Endodermal cell (in vitro differentiated cells): ENCODE data around the gene TBC1D19. TPM values are rescaled to one million over a fixed set of nuclear protein-coding genes. Genes with fewer than 3 reads are reported as not detected.

Source experiments
- DNase-seq: peaks from one replicate; pipeline ENCODE4 v3.0.0-alpha.2; 2017
- H3K27ac ChIP-seq: 2 replicates; pipeline ENCODE4 v1.5.1; 2013; ENCODE audit warnings: mild to moderate bottlenecking, low read depth, low read length, moderate library complexity
- H3K27me3 ChIP-seq: 2 replicates; pipeline ENCODE4 v1.6.1; 2013; ENCODE audit warnings: mild to moderate bottlenecking, low read length, moderate library complexity; ENCODE audit not compliant: insufficient read depth, control insufficient read depth, poor library complexity, severe bottlenecking
- H3K36me3 ChIP-seq: 2 replicates; pipeline ENCODE4 v1.7.0; 2013; ENCODE audit warnings: mild to moderate bottlenecking, low read length, moderate library complexity; ENCODE audit not compliant: control insufficient read depth, insufficient read depth
- H3K4me1 ChIP-seq: one replicate; pipeline ENCODE4 v1.7.0; 2013; ENCODE audit warnings: low read length; ENCODE audit not compliant: control insufficient read depth, insufficient read depth
- H3K4me3 ChIP-seq: 2 replicates; pipeline ENCODE4 v1.5.1; 2013; ENCODE audit warnings: mild to moderate bottlenecking, low read length, moderate library complexity
- H3K9ac ChIP-seq: 2 replicates; pipeline ENCODE4 v1.6.1; 2013; ENCODE audit warnings: mild to moderate bottlenecking, low read length, moderate library complexity; ENCODE audit not compliant: poor library complexity, severe bottlenecking; ENCODE audit errors: extremely low read depth
- H3K9me3 ChIP-seq: 2 replicates; pipeline ENCODE4 v1.6.1; 2013; ENCODE audit warnings: mild to moderate bottlenecking, low read length, moderate library complexity; ENCODE audit not compliant: control insufficient read depth
- H3K27ac Mint-ChIP-seq: 2 replicates; pipeline ENCODE4 v1.8.0; 2020; ENCODE audit warnings: mixed read lengths
- H3K27me3 Mint-ChIP-seq: 2 replicates; pipeline ENCODE4 v1.8.0; 2021; ENCODE audit warnings: mild to moderate bottlenecking, mixed read lengths; ENCODE audit not compliant: insufficient read depth
- H3K36me3 Mint-ChIP-seq: 2 replicates; pipeline ENCODE4 v1.8.0; 2020; ENCODE audit warnings: low read depth, mixed read lengths
- H3K4me1 Mint-ChIP-seq: 2 replicates; pipeline ENCODE4 v1.8.0; 2020; ENCODE audit warnings: mixed read lengths
- H3K4me3 Mint-ChIP-seq: 2 replicates; pipeline ENCODE4 v1.8.0; 2020; ENCODE audit warnings: mild to moderate bottlenecking, moderate library complexity, mixed read lengths
- H3K9me3 Mint-ChIP-seq: 2 replicates; pipeline ENCODE4 v1.8.0; 2020; ENCODE audit warnings: mild to moderate bottlenecking, mixed read lengths
- CTCF ChIP-seq: fragments of 200-600 bp; sonication (generic); conservative IDR thresholded peaks from 2 replicates; pipeline ENCODE4 v1.5.0; 2021; ENCODE audit warnings: antibody characterized with exemption, mild to moderate bottlenecking
- WGBS, 2 experiments: methylation state at CpG; one replicate each; pipeline versions ENCODE4 v1.1.5 to v1.1.7; 2013; ENCODE audit warnings: missing lambda C conversion rate in 2 of 2, mixed read lengths in 1 of 2; ENCODE audit not compliant: insufficient coverage in 1 of 2, insufficient read length in 1 of 2; 5-methylcytosine and 5-hydroxymethylcytosine counted together
- total RNA-seq, 2 donors: library from RNA; stranded (reverse); fragmentation: NEBNext Ultra II Directional in 1 of 2; extraction: Animal tissue kit (Norgen Biotek cat#: 25700) in 1 of 2; gene quantifications; 2 replicates in 1 of 2; 3 replicates in 1 of 2; pipeline ENCODE4 v1.2.1, GENCODE V29; 2021

Gene TBC1D19
- total RNA-seq, 2 donors from 2014 or later, result 7.0 to 9.9 TPM

GRCh38 chr4:26784207-26784865 lies 200.5 kb downstream of the TBC1D19 start:
- no peak overlapping the region for H3K4me3 Mint-ChIP-seq
- Histone ChIP-seq H3K36me3 (no peaks in the 10 kb centered on the region), H3K27ac (no peak overlapping the region), H3K9me3 (no peaks in the 10 kb centered on the region), H3K9ac (no peak overlapping the region), H3K4me1 (no peaks in the 10 kb centered on the region), H3K4me3 (no peak overlapping the region), H3K27me3 (no peaks in the 10 kb centered on the region)
- H3K4me1 Mint-ChIP-seq, result peaks cover 15% of the 10 kb centered on the region
- DNase-seq, result no peak
- no peaks in the 10 kb centered on the region for H3K36me3 Mint-ChIP-seq
- no peak for TF ChIP-seq CTCF
- no peaks in the 10 kb centered on the region for H3K9me3 Mint-ChIP-seq
- no peak overlapping the region for H3K27ac Mint-ChIP-seq
- WGBS, 2 experiments, result 96% methylated on average over 1 of the region's 1 CpG; no CpG with 5 or more reads in 1 of the 2 experiments
- H3K27me3 Mint-ChIP-seq, result no peaks in the 10 kb centered on the region

DNA sequence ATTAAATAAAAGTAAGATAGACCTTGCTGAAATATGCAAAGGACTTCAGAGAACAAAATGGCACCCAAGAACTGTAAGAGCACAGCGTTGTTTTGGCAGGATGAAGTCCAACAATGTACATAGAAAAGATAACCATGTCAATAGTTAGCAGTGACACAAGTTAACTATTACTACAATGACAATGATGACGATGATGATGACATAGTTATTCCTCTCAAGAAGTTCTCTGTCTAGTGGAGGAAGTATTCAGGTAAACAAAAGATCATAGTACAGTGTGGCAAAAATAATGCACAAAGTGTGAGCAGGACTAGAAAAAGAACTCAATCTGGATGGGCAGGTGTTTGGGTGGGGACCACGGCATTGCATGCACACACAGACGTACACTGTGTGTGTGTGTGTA lies 201.4 kb downstream of the TBC1D19 start:
- 93 to 100% methylated on average over 2 to 4 of the region's 4 CpGs for WGBS, 2 experiments
- no peaks in the 10 kb centered on the region for H3K36me3 ChIP-seq
- DNase-seq, result no peak
- Mint-ChIP-seq H3K36me3 (no peaks in the 10 kb centered on the region), H3K27me3 (no peaks in the 10 kb centered on the region), H3K4me1 (peaks cover 15% of the 10 kb centered on the region), H3K4me3 (no peak overlapping the region), H3K9me3 (no peaks in the 10 kb centered on the region), H3K27ac (no peak overlapping the region)
- no peaks in the 10 kb centered on the region for H3K27me3 ChIP-seq
- H3K4me1 ChIP-seq, result no peaks in the 10 kb centered on the region
- H3K4me3 ChIP-seq, result no peak overlapping the region
- H3K9me3 ChIP-seq, result peaks cover 5% of the 10 kb centered on the region
- TF ChIP-seq CTCF, result no peak
- H3K9ac ChIP-seq, result no peak overlapping the region
- no peak overlapping the region for H3K27ac ChIP-seq

- no peak overlapping the region for H3K9ac ChIP-seq
- no peaks in the 10 kb centered on the region for H3K27me3 ChIP-seq
- DNase-seq, result no peak
- no peaks in the 10 kb centered on the region for H3K36me3 Mint-ChIP-seq
- H3K27ac Mint-ChIP-seq, result no peak overlapping the region
- H3K36me3 ChIP-seq, result no peaks in the 10 kb centered on the region
- no peaks in the 10 kb centered on the region for H3K4me1 ChIP-seq
- no peaks in the 10 kb centered on the region for H3K9me3 Mint-ChIP-seq
- TF ChIP-seq CTCF, result no peak
- peaks cover 15% of the 10 kb centered on the region for H3K4me1 Mint-ChIP-seq
- no peak overlapping the region for H3K27ac ChIP-seq
- no peak overlapping the region for H3K4me3 ChIP-seq
- H3K9me3 ChIP-seq, result peaks cover 5% of the 10 kb centered on the region
- H3K27me3 Mint-ChIP-seq, result no peaks in the 10 kb centered on the region
- WGBS, 2 experiments, result 63 to 92% methylated on average over 1 to 2 of the region's 2 CpGs
- no peak overlapping the region for H3K4me3 Mint-ChIP-seq
These were observed 201.9 kb downstream of the TBC1D19 start for GRCh38 chr4:26785810-26786209.
